ENCODE measurements around the gene SREK1.

SREK1 gene

GRCh38 chr5:66224773-66225553, 80.9 kb downstream of the SREK1 start:
- no peak for TF ChIP-seq GABPA (IDR thresholded peaks at IDR 0.05; ENCODE audit: low read depth)
- Histone ChIP-seq H3K27me3 (ENCODE audit: insufficient read depth, poor library complexity, severe bottlenecking) (no peaks in the 10 kb centered on the region), H3K27ac (replicated peaks) (no peak overlapping the region), H3K4me3 (replicated peaks; ENCODE audit: insufficient read depth, low read length) (no peak overlapping the region)
- no peak for DNase-seq (ENCODE audit: low read depth in 1 of 2, low spot score in 1 of 2)

DNA sequence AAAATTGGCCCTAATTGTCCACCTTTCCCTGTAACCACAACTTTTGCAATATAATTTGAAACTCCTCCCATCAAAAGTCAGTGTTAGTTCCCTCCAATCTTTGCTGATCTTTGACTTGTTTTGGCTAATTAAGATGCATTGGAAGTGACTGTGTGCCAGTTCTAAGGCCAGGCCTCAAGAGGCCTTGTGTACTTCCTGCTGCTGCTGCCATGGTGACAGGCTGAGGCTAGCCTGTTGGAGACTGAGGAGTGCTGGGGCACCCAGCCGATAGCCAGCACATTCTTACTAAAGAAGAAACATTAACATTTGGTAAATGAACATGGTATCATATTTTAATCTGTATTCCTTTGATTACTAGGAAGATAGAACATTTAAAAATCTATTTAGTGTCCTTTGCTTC, 86.5 kb downstream of the SREK1 start:
- Histone ChIP-seq H3K27me3 (ENCODE audit: insufficient read depth, poor library complexity, severe bottlenecking) (no peaks in the 10 kb centered on the region), H3K4me3 (replicated peaks; ENCODE audit: insufficient read depth, low read length) (no peak overlapping the region), H3K27ac (replicated peaks) (no peak overlapping the region)
- no peak for DNase-seq (ENCODE audit: low read depth in 1 of 2, low spot score in 1 of 2)
- TF ChIP-seq REST (IDR thresholded peaks at IDR 0.05; ENCODE audit: insufficient replicate concordance, low read depth), result no peak
- TF ChIP-seq POLR2AphosphoS5 (IDR thresholded peaks at IDR 0.05; ENCODE audit: low read depth), result no peak
- TF ChIP-seq SPI1 (IDR thresholded peaks at IDR 0.05; ENCODE audit: borderline replicate concordance, low read depth), result no peak
- TF ChIP-seq CTCF (IDR thresholded peaks at IDR 0.05; ENCODE audit: insufficient read depth, low read length), result no peak
- TF ChIP-seq GABPA (IDR thresholded peaks at IDR 0.05; ENCODE audit: low read depth), result no peak

- TF ChIP-seq GABPA (IDR thresholded peaks at IDR 0.05; ENCODE audit: low read depth), result no peak
- TF ChIP-seq SPI1 (IDR thresholded peaks at IDR 0.05; ENCODE audit: borderline replicate concordance, low read depth), result no peak
- Histone ChIP-seq H3K27me3 (ENCODE audit: insufficient read depth, poor library complexity, severe bottlenecking) (no peaks in the 10 kb centered on the region), H3K27ac (replicated peaks) (no peak overlapping the region), H3K4me3 (replicated peaks; ENCODE audit: insufficient read depth, low read length) (no peak overlapping the region)
- DNase-seq (ENCODE audit: low read depth in 1 of 2, low spot score in 1 of 2), result no peak
Observed at GRCh38 chr5:66231508-66231907, 87.4 kb downstream of the SREK1 start.

- TF ChIP-seq SPI1 (IDR thresholded peaks at IDR 0.05; ENCODE audit: borderline replicate concordance, low read depth), result no peak
- H3K4me3 ChIP-seq (replicated peaks; ENCODE audit: insufficient read depth, low read length), result no peak overlapping the region
- H3K27me3 ChIP-seq (ENCODE audit: insufficient read depth, poor library complexity, severe bottlenecking), result no peaks in the 10 kb centered on the region
- H3K27ac ChIP-seq (replicated peaks), result no peak overlapping the region
- no peak for DNase-seq (ENCODE audit: low read depth in 1 of 2, low spot score in 1 of 2)
Observed at GRCh38 chr5:66232275-66232674, 88.2 kb downstream of the SREK1 start.

GRCh38 chr5:66232706-66233445, 88.8 kb downstream of the SREK1 start:
- Histone ChIP-seq H3K4me3 (replicated peaks; ENCODE audit: insufficient read depth, low read length) (no peak overlapping the region), H3K27ac (replicated peaks) (no peak overlapping the region), H3K27me3 (ENCODE audit: insufficient read depth, poor library complexity, severe bottlenecking) (no peaks in the 10 kb centered on the region)
- no peak for DNase-seq (ENCODE audit: low read depth in 1 of 2, low spot score in 1 of 2)
- TF ChIP-seq POLR2AphosphoS5 (IDR thresholded peaks at IDR 0.05; ENCODE audit: low read depth), result no peak
- no peak for TF ChIP-seq REST (IDR thresholded peaks at IDR 0.05; ENCODE audit: insufficient replicate concordance, low read depth)
- no peak for TF ChIP-seq SPI1 (IDR thresholded peaks at IDR 0.05; ENCODE audit: borderline replicate concordance, low read depth)
- no peak for TF ChIP-seq CTCF (IDR thresholded peaks at IDR 0.05; ENCODE audit: insufficient read depth, low read length)
- no peak for TF ChIP-seq GABPA (IDR thresholded peaks at IDR 0.05; ENCODE audit: low read depth)

All from HL-60 (cell line).